HEK293 (cell line): ENCODE data around the gene EBF3.

Experiments used
- CTCF ChIA-PET: fragments of 350-600 bp; formaldehyde crosslinking; extraction: SDS; loops from one replicate; lab custom pipeline; 2021; ENCODE audit warnings: antibody characterized with exemption; lab: Yijun Ruan, JAX
- POLR2A ChIA-PET: fragments of 300-600 bp; formaldehyde crosslinking; extraction: SDS; loops from one replicate; lab custom pipeline; 2020; ENCODE audit warnings: antibody characterized with exemption, inconsistent platforms; lab: Yijun Ruan, JAX
- H3K27ac ChIP-seq: fragments of 200-500 bp; sonication (Bioruptor generic); 2 replicates; pipeline ENCODE4 v1.5.1; 2014; ENCODE audit warnings: low read depth, low read length, control low read depth, inconsistent platforms; ENCODE audit errors: extremely low read depth
- H3K36me3 ChIP-seq, 2 experiments: fragments of 200-500 bp in 1 of 2; sonication (Bioruptor generic) in 1 of 2; 1 replicate in 1 of 2; 2 replicates in 1 of 2; pipeline ENCODE4 v1.5.1; 2014 to 2017; ENCODE audit warnings: inconsistent platforms in 2 of 2, low read length in 2 of 2; ENCODE audit not compliant: control insufficient read depth in 2 of 2, insufficient read depth in 1 of 2
- H3K4me1 ChIP-seq: fragments of 200-500 bp; sonication (Bioruptor generic); 2 replicates; pipeline ENCODE4 v1.5.1; 2014; ENCODE audit warnings: mild to moderate bottlenecking, low read length, inconsistent platforms; ENCODE audit not compliant: control insufficient read depth, insufficient read depth
- H3K4me3 ChIP-seq: 2 replicates; pipeline ENCODE4 v1.5.1; 2011; ENCODE audit warnings: low read depth, mild to moderate bottlenecking, control low read depth, low read length, moderate library complexity
- H3K9me3 ChIP-seq: fragments of 200-500 bp; sonication (Bioruptor generic); 2 replicates; pipeline ENCODE4 v1.5.1; 2014; ENCODE audit warnings: low read depth, low read length, inconsistent platforms; ENCODE audit not compliant: control insufficient read depth, insufficient read depth
- CTCF ChIP-seq: fragments of 450-650 bp; formaldehyde crosslinking; IDR thresholded peaks from 2 replicates; pipeline ENCODE4 v1.5.1; 2016; ENCODE audit warnings: missing biosample characterization, missing genetic modification characterization
- KLF16 ChIP-seq: fragments of 450-650 bp; formaldehyde crosslinking; IDR thresholded peaks from 2 replicates; pipeline ENCODE4 v1.5.1; 2017; ENCODE audit warnings: missing biosample characterization, missing genetic modification characterization
- PATZ1 ChIP-seq: fragments of 450-650 bp; formaldehyde crosslinking; IDR thresholded peaks from 2 replicates; pipeline ENCODE4 v1.5.1; 2016; ENCODE audit warnings: missing biosample characterization, missing genetic modification characterization
- PRDM2 ChIP-seq: fragments of 450-650 bp; formaldehyde crosslinking; IDR thresholded peaks from 2 replicates; pipeline ENCODE4 v1.5.1; 2016; ENCODE audit warnings: missing biosample characterization, missing genetic modification characterization, borderline replicate concordance
- SP3 ChIP-seq: fragments of 450-650 bp; formaldehyde crosslinking; IDR thresholded peaks from 2 replicates; pipeline ENCODE4 v1.5.1; 2016; ENCODE audit warnings: missing biosample characterization, missing genetic modification characterization
- SP7 ChIP-seq: fragments of 450-650 bp; formaldehyde crosslinking; IDR thresholded peaks from 2 replicates; pipeline ENCODE4 v1.5.1; 2016; ENCODE audit warnings: missing biosample characterization, missing genetic modification characterization
- ZBTB6 ChIP-seq: fragments of 450-650 bp; formaldehyde crosslinking; IDR thresholded peaks from 2 replicates; pipeline ENCODE4 v1.5.1; 2017; ENCODE audit warnings: missing biosample characterization, missing genetic modification characterization
- ZBTB8A ChIP-seq: fragments of 450-650 bp; formaldehyde crosslinking; IDR thresholded peaks from 2 replicates; pipeline ENCODE4 v1.5.1; 2016; ENCODE audit warnings: missing biosample characterization, missing genetic modification characterization
- ZNF114 ChIP-seq: fragments of 450-650 bp; formaldehyde crosslinking; IDR thresholded peaks from 2 replicates; pipeline ENCODE4 v1.5.0; 2017; ENCODE audit warnings: missing biosample characterization, missing genetic modification characterization
- ZNF157 ChIP-seq: fragments of 450-650 bp; formaldehyde crosslinking; IDR thresholded peaks from 2 replicates; pipeline ENCODE4 v1.5.1; 2016; ENCODE audit warnings: missing biosample characterization, missing genetic modification characterization
- ZNF211 ChIP-seq: fragments of 450-650 bp; formaldehyde crosslinking; IDR thresholded peaks from 2 replicates; pipeline ENCODE4 v1.5.1; 2016; ENCODE audit warnings: low read depth, missing biosample characterization, missing genetic modification characterization
- ZNF214 ChIP-seq: fragments of 450-650 bp; formaldehyde crosslinking; IDR thresholded peaks from 2 replicates; pipeline ENCODE4 v1.5.1; 2017; ENCODE audit warnings: missing biosample characterization, mild to moderate bottlenecking, missing genetic modification characterization, borderline replicate concordance
- ZNF354C ChIP-seq: fragments of 450-650 bp; formaldehyde crosslinking; IDR thresholded peaks from 2 replicates; pipeline ENCODE4 v1.5.1; 2016; ENCODE audit warnings: missing biosample characterization, missing genetic modification characterization, low read depth, borderline replicate concordance
- ZNF610 ChIP-seq: fragments of 450-650 bp; formaldehyde crosslinking; IDR thresholded peaks from 2 replicates; pipeline ENCODE4 v1.5.1; 2016; ENCODE audit warnings: missing biosample characterization, missing genetic modification characterization, borderline replicate concordance
- ZNF664 ChIP-seq: fragments of 450-650 bp; formaldehyde crosslinking; IDR thresholded peaks from 2 replicates; pipeline ENCODE4 v1.5.1; 2016; ENCODE audit warnings: missing biosample characterization, missing genetic modification characterization
- ZNF707 ChIP-seq: fragments of 450-650 bp; formaldehyde crosslinking; IDR thresholded peaks from 2 replicates; pipeline ENCODE4 v1.5.1; 2016; ENCODE audit warnings: missing biosample characterization, missing genetic modification characterization

The EBF3 gene

DNA sequence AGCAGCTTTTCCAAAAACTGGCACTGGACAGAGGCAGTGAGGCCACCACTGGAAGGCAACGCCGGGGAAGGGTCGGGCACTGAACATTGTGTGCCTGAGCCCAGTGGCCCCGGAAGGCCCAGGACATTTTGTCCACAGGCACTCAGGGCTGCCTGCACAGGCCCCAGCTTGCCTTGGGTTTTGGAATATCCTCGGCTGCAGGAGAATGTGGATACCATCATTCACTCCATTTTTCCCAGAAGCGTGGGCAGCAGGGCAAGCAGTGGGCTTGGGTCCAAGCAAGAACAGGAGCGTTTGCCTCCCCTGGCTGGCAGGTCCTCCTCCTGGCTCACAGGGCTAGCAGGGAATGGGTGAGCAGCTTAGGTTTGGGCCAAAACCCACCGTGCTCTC, 147.4 kb downstream of the EBF3 start (continued):
- TF ChIP-seq ZNF664 (no peak), ZBTB6 (tag by site-specific recombination) (no peak), ZBTB8A (no peak)

- H3K9me3 ChIP-seq: no peaks in the 10 kb centered on the region
- POLR2A ChIA-PET: no interaction called here
- H3K27ac ChIP-seq: no peak overlapping the region
- no peaks in the 10 kb centered on the region for H3K36me3 ChIP-seq
- no peak for TF ChIP-seq ZNF610
- TF ChIP-seq ZNF157: no peak
- TF ChIP-seq SP7 (tag by site-specific recombination): no peak
- no peak for TF ChIP-seq KLF16 (tag by site-specific recombination)
- no peak for TF ChIP-seq CTCF (tag by site-specific recombination)
- TF ChIP-seq ZNF214 (tag by site-specific recombination): no peak
- TF ChIP-seq SP3 (tag by site-specific recombination): no peak
- TF ChIP-seq ZNF211 (tag by site-specific recombination): no peak
- no peak for TF ChIP-seq PATZ1 (tag by site-specific recombination)
- no peak for TF ChIP-seq PRDM2
- TF ChIP-seq ZNF707 (tag by site-specific recombination): no peak
- TF ChIP-seq ZNF114 (tag by site-specific recombination): no peak
- no peak for TF ChIP-seq ZNF354C
- H3K4me1 ChIP-seq: no peaks in the 10 kb centered on the region
- CTCF ChIA-PET: interaction anchor here (0.5 kb wide), 1 partner anchor 709 kb away, joined by 3 read pairs; no protein-coding TSS in a partner anchor
- no peak overlapping the region for H3K4me3 ChIP-seq
Observed at GRCh38 chr10:129815898-129816655, 148.0 kb downstream of the EBF3 start.
